HCT116 (cell line): ENCODE data around the gene QKI. TPM values are rescaled to one million over a fixed set of nuclear protein-coding genes. Genes with fewer than 3 reads are reported as not detected.

Experiments used
- ATAC-seq: fragments of 200-7000 bp; cut with Tn5 transposase; 2 replicates; pipeline ENCODE4 v1.9.1; 2020; ENCODE audit warnings: mild to moderate bottlenecking, moderate library complexity
- BruUV-seq: library from RNA; stranded (reverse); fragments of 400-500 nt; replicated peaks from 2 replicates; lab custom pipeline; 2021; lab: Mats Ljungman, UMichigan
- CTCF ChIA-PET: fragments of 300-600 bp; sonication (Branson Sonifier 250); formaldehyde crosslinking; loops from one replicate; lab custom pipeline; 2021; ENCODE audit warnings: antibody characterized with exemption; lab: Charles Lee
- POLR2A ChIA-PET: fragments of 300-600, 350-600 bp; sonication (Branson Sonifier 250); formaldehyde crosslinking; loops from one replicate; lab custom pipeline; 2021; ENCODE audit warnings: antibody characterized with exemption; lab: Charles Lee
- RAD21 ChIA-PET, 2 experiments: fragments of 300-600 bp; sonication (Branson Sonifier 250); formaldehyde crosslinking; loops; one replicate each; lab custom pipeline; 2023; ENCODE audit warnings: low total read pairs in 2 of 2; ENCODE audit not compliant: uncharacterized antibody in 2 of 2, unreplicated experiment in 2 of 2, low non-redundant PET in 1 of 2; lab: Charles Lee
- DNase-seq: peaks from one replicate; pipeline ENCODE4 v3.0.0-alpha.2; 2010; ENCODE audit warnings: low read depth, low spot score
- H2AFZ ChIP-seq: fragments of 200-600 bp; shearing (Covaris generic), sonication (generic); 2 replicates; pipeline ENCODE4 v1.6.1; 2017; ENCODE audit warnings: low read depth, mixed run types, mixed read lengths, antibody characterized with exemption, low read length; ENCODE audit not compliant: poor library complexity, severe bottlenecking
- H3K27ac ChIP-seq: 2 replicates; pipeline ENCODE4 v1.5.1; 2012; ENCODE audit warnings: low read depth, low read length
- H3K27me3 ChIP-seq: fragments of 200-600 bp; sonication (generic); 2 replicates; pipeline ENCODE4 v1.6.1; 2016; ENCODE audit warnings: mixed run types, low read length, mixed read lengths; ENCODE audit not compliant: insufficient read depth
- H3K36me3 ChIP-seq, 2 experiments: fragments of 200-500 bp in 1 of 2; fragments of 200-600 bp in 1 of 2; sonication (Bioruptor generic) in 1 of 2; sonication (generic) in 1 of 2; 2 replicates each; pipeline versions ENCODE4 v1.5.1 to v1.6.1; 2014 to 2016; ENCODE audit warnings: low read length in 2 of 2, inconsistent platforms in 1 of 2, mixed read lengths in 1 of 2, mixed run types in 1 of 2; ENCODE audit not compliant: insufficient read depth in 2 of 2, control insufficient read depth in 1 of 2
- H3K4me1 ChIP-seq, 2 experiments: fragments of 200-600 bp in 1 of 2; sonication (generic) in 1 of 2; 2 replicates each; pipeline versions ENCODE4 v1.5.1 to v1.6.1; 2012 to 2017; ENCODE audit warnings: low read length in 2 of 2, inconsistent platforms in 1 of 2, mild to moderate bottlenecking in 1 of 2, mixed read lengths in 1 of 2, mixed run types in 1 of 2, moderate library complexity in 1 of 2; ENCODE audit not compliant: insufficient read depth in 2 of 2, control insufficient read depth in 1 of 2
- H3K4me2 ChIP-seq: fragments of 200-600 bp; sonication (generic); 2 replicates; pipeline ENCODE4 v1.6.1; 2017; ENCODE audit warnings: mixed run types, low read length, mixed read lengths
- H3K4me3 ChIP-seq, 2 experiments: fragments of 200-600 bp in 1 of 2; sonication (generic) in 1 of 2; replicated peaks in 1 of 2; 2 replicates each; pipeline ENCODE4 v1.5.1; 2011 to 2016; ENCODE audit warnings: low read length in 2 of 2, control low read depth in 1 of 2, low read depth in 1 of 2, mild to moderate bottlenecking in 1 of 2, mixed read lengths in 1 of 2, mixed run types in 1 of 2
- H3K79me2 ChIP-seq: fragments of 200-600 bp; sonication (generic); 2 replicates; pipeline ENCODE4 v1.6.1; 2017; ENCODE audit warnings: mild to moderate bottlenecking, mixed run types, low read length, moderate library complexity, mixed read lengths; ENCODE audit not compliant: insufficient read depth
- H3K9ac ChIP-seq: fragments of 200-600 bp; sonication (generic); 2 replicates; pipeline ENCODE4 v1.6.1; 2016; ENCODE audit warnings: low read length, mixed read lengths
- H3K9me2 ChIP-seq: fragments of 200-600 bp; sonication (generic), shearing (Covaris generic); 2 replicates; pipeline ENCODE4 v1.6.1; 2017; ENCODE audit warnings: mixed run types, mild to moderate bottlenecking, moderate library complexity; ENCODE audit not compliant: insufficient read depth
- H3K9me3 ChIP-seq, 2 experiments: fragments of 200-500 bp in 1 of 2; fragments of 200-600 bp in 1 of 2; sonication (Bioruptor generic) in 1 of 2; sonication (generic) in 1 of 2; 2 replicates each; pipeline ENCODE4 v1.6.1; 2014 to 2017; ENCODE audit warnings: low read length in 2 of 2, mixed read lengths in 2 of 2, inconsistent platforms in 1 of 2, low read depth in 1 of 2, mild to moderate bottlenecking in 1 of 2, mixed run types in 1 of 2, moderate library complexity in 1 of 2; ENCODE audit not compliant: control insufficient read depth in 1 of 2, insufficient read depth in 1 of 2
- H4K20me1 ChIP-seq: fragments of 200-600 bp; sonication (generic), shearing (Covaris generic); 2 replicates; pipeline ENCODE4 v1.6.1; 2017; ENCODE audit warnings: mixed run types, mild to moderate bottlenecking, moderate library complexity; ENCODE audit not compliant: insufficient read depth
- CBX3 ChIP-seq: IDR thresholded peaks from 2 replicates; pipeline ENCODE4 v1.6.1; 2012; ENCODE audit warnings: low read depth
- CEBPB ChIP-seq: IDR thresholded peaks from 2 replicates; pipeline ENCODE4 v1.6.1; 2012; ENCODE audit warnings: low read depth
- EGR1 ChIP-seq: IDR thresholded peaks from 2 replicates; pipeline ENCODE4 v1.6.1; 2012; ENCODE audit warnings: low read depth
- ELF1 ChIP-seq: IDR thresholded peaks from 2 replicates; pipeline ENCODE4 v1.6.1; 2012; ENCODE audit warnings: low read depth, borderline replicate concordance
- EZH2 ChIP-seq: fragments of 200-600 bp; sonication (generic); IDR thresholded peaks from 2 replicates; pipeline ENCODE4 v1.6.1; 2017; ENCODE audit warnings: antibody characterized with exemption, mixed run types
- EZH2phosphoT487 ChIP-seq: fragments of 200-600 bp; IDR thresholded peaks from 2 replicates; pipeline ENCODE4 v1.6.1; 2018; ENCODE audit warnings: antibody characterized with exemption, borderline replicate concordance
- FOSL1 ChIP-seq: IDR thresholded peaks from 2 replicates; pipeline ENCODE4 v1.6.1; 2012; ENCODE audit warnings: low read depth
- JUND ChIP-seq: IDR thresholded peaks from 2 replicates; pipeline ENCODE4 v1.6.1; 2012
- POLR2A ChIP-seq: IDR thresholded peaks from 2 replicates; pipeline ENCODE4 v1.7.0; 2011; ENCODE audit warnings: borderline replicate concordance; ENCODE audit not compliant: insufficient read depth, insufficient read length; ENCODE audit errors: extremely low read depth
- POLR2AphosphoS5 ChIP-seq: IDR thresholded peaks from 2 replicates; pipeline ENCODE4 v1.6.1; 2011; ENCODE audit warnings: mild to moderate bottlenecking, low read depth, low read length, moderate library complexity
- RAD21 ChIP-seq: IDR thresholded peaks from 2 replicates; pipeline ENCODE4 v1.6.1; 2012; ENCODE audit warnings: low read depth, mild to moderate bottlenecking
- SIN3A ChIP-seq: IDR thresholded peaks from 2 replicates; pipeline ENCODE4 v1.6.1; 2012; ENCODE audit warnings: low read depth
- SP1 ChIP-seq: IDR thresholded peaks from 2 replicates; pipeline ENCODE4 v1.6.1; 2012; ENCODE audit warnings: low read depth
- SRF ChIP-seq: IDR thresholded peaks from 2 replicates; pipeline ENCODE4 v1.6.1; 2012; ENCODE audit warnings: low read depth
- TCF7L2 ChIP-seq: IDR thresholded peaks from 2 replicates; pipeline ENCODE4 v1.7.0; 2011; ENCODE audit warnings: borderline replicate concordance, inconsistent platforms; ENCODE audit not compliant: insufficient read depth, insufficient read length; ENCODE audit errors: extremely low read depth
- ZFX ChIP-seq: fragments of 450-650 bp; IDR thresholded peaks from 2 replicates; pipeline ENCODE4 v1.6.1; 2017
- ZNF274 ChIP-seq: fragments of 200-500 bp; sonication (Bioruptor generic); IDR thresholded peaks from 2 replicates; pipeline ENCODE4 v1.6.1; 2014; ENCODE audit warnings: mild to moderate bottlenecking, low read depth, low read length, inconsistent platforms
- intact Hi-C: fragments of 100-400 bp; cut with micrococcal nuclease; formaldehyde crosslinking; loops from 2 replicates; pipeline ENCODE4 v1.10.0; 2022
- total RNA-seq: library from RNA; stranded (reverse); gene quantifications from one replicate; pipeline ENCODE4 v1.2.1, GENCODE V29; 2021; ENCODE audit not compliant: unreplicated experiment
- TF ChIP-seq, protein P1 (sequence below): IDR thresholded peaks from 2 replicates; pipeline ENCODE4 v1.6.1; 2012
- TF ChIP-seq, protein P2 (sequence below): IDR thresholded peaks from 2 replicates; pipeline ENCODE4 v1.6.1; 2012; ENCODE audit warnings: low read depth
- TF ChIP-seq, protein P3 (sequence below): IDR thresholded peaks from 2 replicates; pipeline ENCODE4 v1.6.1; 2012

QKI gene
- total RNA-seq, 1 experiment from 2014 or later, result 35.3 TPM

DNA sequence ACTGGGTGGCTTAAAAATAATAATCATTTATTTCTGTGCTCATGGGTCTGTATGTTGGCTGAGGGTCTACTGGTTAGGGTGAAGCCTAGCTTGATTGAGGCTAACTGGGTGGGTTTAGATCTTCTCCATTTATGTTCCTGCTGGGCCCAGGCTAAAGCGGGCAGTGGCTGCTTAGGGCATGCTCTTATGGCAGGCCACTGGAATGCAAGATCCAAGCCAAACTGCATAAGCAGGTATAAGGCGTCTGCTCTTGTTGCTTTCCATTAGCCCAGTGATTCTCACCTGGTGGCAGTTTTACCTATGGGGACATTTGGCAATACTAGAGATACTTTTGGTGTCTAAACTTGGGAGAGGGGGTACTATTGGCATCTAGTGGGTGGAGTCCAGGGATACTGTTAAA, 44.5 kb downstream of the QKI start:
- H3K4me1 ChIP-seq, result no peaks in the 10 kb centered on the region
- DNase-seq (no peak), ATAC-seq (no peak)
- no TSS peak for BruUV-seq
- TF ChIP-seq ZFX (no peak), CBX3 (no peak), POLR2AphosphoS5 (no peak)
- TF ChIP-seq, protein P1, sequence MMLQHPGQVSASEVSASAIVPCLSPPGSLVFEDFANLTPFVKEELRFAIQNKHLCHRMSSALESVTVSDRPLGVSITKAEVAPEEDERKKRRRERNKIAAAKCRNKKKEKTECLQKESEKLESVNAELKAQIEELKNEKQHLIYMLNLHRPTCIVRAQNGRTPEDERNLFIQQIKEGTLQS, result no peak
- H3K4me3 ChIP-seq, result no peak overlapping the region
- H3K36me3 ChIP-seq, result no peaks in the 10 kb centered on the region
- CTCF ChIA-PET, result no interaction called here
- POLR2A ChIA-PET, result no interaction called here
- no peaks in the 10 kb centered on the region for H3K9me3 ChIP-seq
- H4K20me1 ChIP-seq, result no peaks in the 10 kb centered on the region
- no peak overlapping the region for H2AFZ ChIP-seq
- H3K9ac ChIP-seq, result no peak overlapping the region
- H3K79me2 ChIP-seq, result peaks cover 39% of the 10 kb centered on the region
- intact Hi-C loops, result no loop called here
- H3K4me2 ChIP-seq, result no peak overlapping the region
- RAD21 ChIA-PET, result no interaction called here
- H3K27ac ChIP-seq, result no peak overlapping the region
- H3K9me2 ChIP-seq, result no peaks in the 10 kb centered on the region
- H3K27me3 ChIP-seq, result no peaks in the 10 kb centered on the region

DNA sequence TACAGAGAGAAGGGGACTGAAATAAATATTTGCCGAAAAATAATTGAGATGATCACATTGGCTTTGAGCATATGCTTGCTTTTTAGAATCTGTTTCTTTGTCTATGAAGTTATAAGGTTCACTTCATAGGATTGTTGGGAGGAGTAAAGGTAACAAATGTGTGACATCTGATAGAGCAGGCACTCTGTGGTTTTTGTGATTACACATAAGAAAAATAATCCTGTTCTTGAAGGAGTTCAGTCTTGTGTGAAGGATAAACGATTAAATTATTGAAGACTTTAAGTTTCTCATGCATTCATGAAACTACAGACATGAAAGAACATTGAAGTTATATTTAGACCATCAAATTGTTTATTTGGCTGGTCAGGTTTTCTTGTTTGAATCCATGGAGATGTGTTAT, 45.0 kb downstream of the QKI start:
- H3K9ac ChIP-seq, result no peak overlapping the region
- H2AFZ ChIP-seq, result no peak overlapping the region
- RAD21 ChIA-PET, result no interaction called here
- no peak for ATAC-seq
- no peak overlapping the region for H3K4me2 ChIP-seq
- intact Hi-C loops, result no loop called here
- BruUV-seq, result no TSS peak
- DNase-seq, result no peak
- H3K36me3 ChIP-seq, result no peaks in the 10 kb centered on the region
- H3K4me3 ChIP-seq, result no peak overlapping the region
- CTCF ChIA-PET, result no interaction called here
- no peaks in the 10 kb centered on the region for H3K9me3 ChIP-seq
- no peaks in the 10 kb centered on the region for H3K9me2 ChIP-seq
- no peaks in the 10 kb centered on the region for H3K4me1 ChIP-seq
- no peak overlapping the region for H3K27ac ChIP-seq
- POLR2A ChIA-PET, result no interaction called here
- no peaks in the 10 kb centered on the region for H4K20me1 ChIP-seq
- H3K27me3 ChIP-seq, result no peaks in the 10 kb centered on the region
- peaks cover 40% of the 10 kb centered on the region for H3K79me2 ChIP-seq
- TF ChIP-seq TCF7L2, result no peak
- TF ChIP-seq EZH2phosphoT487, result no peak
- no peak for TF ChIP-seq ELF1
- TF ChIP-seq CBX3, result no peak
- TF ChIP-seq CEBPB, result no peak
- no peak for TF ChIP-seq EZH2
- TF ChIP-seq, protein P2, sequence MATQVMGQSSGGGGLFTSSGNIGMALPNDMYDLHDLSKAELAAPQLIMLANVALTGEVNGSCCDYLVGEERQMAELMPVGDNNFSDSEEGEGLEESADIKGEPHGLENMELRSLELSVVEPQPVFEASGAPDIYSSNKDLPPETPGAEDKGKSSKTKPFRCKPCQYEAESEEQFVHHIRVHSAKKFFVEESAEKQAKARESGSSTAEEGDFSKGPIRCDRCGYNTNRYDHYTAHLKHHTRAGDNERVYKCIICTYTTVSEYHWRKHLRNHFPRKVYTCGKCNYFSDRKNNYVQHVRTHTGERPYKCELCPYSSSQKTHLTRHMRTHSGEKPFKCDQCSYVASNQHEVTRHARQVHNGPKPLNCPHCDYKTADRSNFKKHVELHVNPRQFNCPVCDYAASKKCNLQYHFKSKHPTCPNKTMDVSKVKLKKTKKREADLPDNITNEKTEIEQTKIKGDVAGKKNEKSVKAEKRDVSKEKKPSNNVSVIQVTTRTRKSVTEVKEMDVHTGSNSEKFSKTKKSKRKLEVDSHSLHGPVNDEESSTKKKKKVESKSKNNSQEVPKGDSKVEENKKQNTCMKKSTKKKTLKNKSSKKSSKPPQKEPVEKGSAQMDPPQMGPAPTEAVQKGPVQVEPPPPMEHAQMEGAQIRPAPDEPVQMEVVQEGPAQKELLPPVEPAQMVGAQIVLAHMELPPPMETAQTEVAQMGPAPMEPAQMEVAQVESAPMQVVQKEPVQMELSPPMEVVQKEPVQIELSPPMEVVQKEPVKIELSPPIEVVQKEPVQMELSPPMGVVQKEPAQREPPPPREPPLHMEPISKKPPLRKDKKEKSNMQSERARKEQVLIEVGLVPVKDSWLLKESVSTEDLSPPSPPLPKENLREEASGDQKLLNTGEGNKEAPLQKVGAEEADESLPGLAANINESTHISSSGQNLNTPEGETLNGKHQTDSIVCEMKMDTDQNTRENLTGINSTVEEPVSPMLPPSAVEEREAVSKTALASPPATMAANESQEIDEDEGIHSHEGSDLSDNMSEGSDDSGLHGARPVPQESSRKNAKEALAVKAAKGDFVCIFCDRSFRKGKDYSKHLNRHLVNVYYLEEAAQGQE, result no peak
- no peak for TF ChIP-seq SRF
- no peak for TF ChIP-seq SIN3A
- no peak for TF ChIP-seq EGR1
- TF ChIP-seq SP1, result no peak
- no peak for TF ChIP-seq POLR2A
- no peak for TF ChIP-seq FOSL1
- TF ChIP-seq, protein P3, sequence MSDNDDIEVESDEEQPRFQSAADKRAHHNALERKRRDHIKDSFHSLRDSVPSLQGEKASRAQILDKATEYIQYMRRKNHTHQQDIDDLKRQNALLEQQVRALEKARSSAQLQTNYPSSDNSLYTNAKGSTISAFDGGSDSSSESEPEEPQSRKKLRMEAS, result no peak
- TF ChIP-seq ZNF274, result no peak
- TF ChIP-seq, protein P1, result no peak
- no peak for TF ChIP-seq RAD21
- no peak for TF ChIP-seq JUND
